Measurements from ENCODE around the gene MSANTD3. TPM values are rescaled to one million over a fixed set of nuclear protein-coding genes. Genes with fewer than 3 reads are reported as not detected.

Gene MSANTD3
- total and polyA plus RNA-seq, 9 of the 15 experiments (the other 6 are each of a cell fraction or from before 2014, with no cell fraction given) = 9.4 to 28.7 (median 22.3) TPM

- TF ChIP-seq PBX2 (CRISPR knock-in tag; IDR thresholded peaks at IDR 0.05; ENCODE audit: low read depth) (no peak), PBX2 (tag; conservative IDR thresholded peaks at IDR 0.05; ENCODE audit: low read depth) (no peak), PML (IDR thresholded peaks at IDR 0.05; ENCODE audit: low read length) (no peak), MLLT1 (IDR thresholded peaks at IDR 0.05) (no peak), PPARD (CRISPR knock-in tag; IDR thresholded peaks at IDR 0.05) (no peak), ZNF398 (CRISPR knock-in tag; IDR thresholded peaks at IDR 0.05) (no peak), POLR3A (IDR thresholded peaks at IDR 0.05; ENCODE audit: borderline replicate concordance, extremely low read depth, insufficient read depth, insufficient read length) (no peak), ZNF696 (CRISPR knock-in tag; conservative IDR thresholded peaks at IDR 0.05) (no peak), ZBTB11 (CRISPR knock-in tag; IDR thresholded peaks at IDR 0.05) (no peak), CC2D1A (IDR thresholded peaks at IDR 0.05) (no peak), MCM2 (IDR thresholded peaks at IDR 0.05; ENCODE audit: low read depth) (no peak), ETV5 (CRISPR knock-in tag; IDR thresholded peaks at IDR 0.05; ENCODE audit: low read depth) (no peak), SAFB2 (IDR thresholded peaks at IDR 0.05; ENCODE audit: borderline replicate concordance, low read depth, low read length, severe bottlenecking) (no peak), POLR2H (tag; IDR thresholded peaks at IDR 0.05; ENCODE audit: low read depth) (no peak), BRD4 (IDR thresholded peaks at IDR 0.05) (no peak), ILF3 (IDR thresholded peaks at IDR 0.05; ENCODE audit: borderline replicate concordance) (no peak), RAD51 (IDR thresholded peaks at IDR 0.05; ENCODE audit: borderline replicate concordance, low read depth) (no peak)
Measured at GRCh38 chr9:100437860-100438805, 11.2 kb downstream of the MSANTD3 start (continued).

All from K562 (cell line).